HG03354 (cell line): ENCODE results near the gene EIF2AK3.

Experiments
- ATAC-seq: cut with Tn5 transposase; IDR thresholded peaks from one replicate; pipeline ENCODE4 v1.9.1; 2021; ENCODE audit warnings: mild to moderate bottlenecking; ENCODE audit not compliant: unreplicated experiment, poor library complexity, severe bottlenecking

EIF2AK3 gene

DNA sequence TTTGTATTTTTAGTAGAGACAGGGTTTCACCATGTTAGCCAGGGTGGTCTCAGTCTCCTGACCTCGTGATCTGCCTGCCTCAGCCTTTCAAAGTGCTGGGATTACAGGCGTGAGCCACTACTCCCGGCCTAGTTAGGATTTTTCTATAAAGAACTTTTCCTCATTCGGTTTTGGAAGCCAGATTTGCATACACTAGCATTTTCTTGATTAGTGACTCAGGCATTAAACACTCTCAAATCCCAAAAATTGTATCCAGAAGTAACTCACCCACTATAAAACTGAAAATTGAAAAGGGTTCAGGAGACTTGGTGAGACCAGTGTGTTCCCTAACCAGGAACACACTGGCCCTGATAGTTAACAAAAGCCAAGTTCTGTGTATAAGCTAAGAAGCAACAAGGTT, 25.2 kb downstream of the EIF2AK3 start:
- ATAC-seq, result no peak

DNA sequence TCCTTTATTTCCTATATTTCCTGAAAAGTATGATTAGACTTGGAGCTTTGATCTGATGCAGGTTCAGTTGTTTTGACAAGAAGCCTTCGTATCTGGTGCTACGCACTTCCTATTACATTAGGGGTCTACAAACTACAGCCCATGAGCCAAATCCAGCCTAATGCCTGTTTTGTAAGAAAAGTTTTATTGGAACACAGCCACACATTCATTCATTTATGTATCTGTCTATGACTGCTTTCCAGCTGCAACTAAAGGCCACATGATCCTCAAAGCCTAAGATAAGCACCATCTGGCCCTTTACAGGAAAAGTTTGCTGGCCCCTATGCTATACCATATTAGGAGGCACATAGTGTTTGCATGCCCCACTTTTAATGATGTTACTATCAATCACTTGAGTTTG, 26.0 kb downstream of the EIF2AK3 start:
- no peak for ATAC-seq

DNA sequence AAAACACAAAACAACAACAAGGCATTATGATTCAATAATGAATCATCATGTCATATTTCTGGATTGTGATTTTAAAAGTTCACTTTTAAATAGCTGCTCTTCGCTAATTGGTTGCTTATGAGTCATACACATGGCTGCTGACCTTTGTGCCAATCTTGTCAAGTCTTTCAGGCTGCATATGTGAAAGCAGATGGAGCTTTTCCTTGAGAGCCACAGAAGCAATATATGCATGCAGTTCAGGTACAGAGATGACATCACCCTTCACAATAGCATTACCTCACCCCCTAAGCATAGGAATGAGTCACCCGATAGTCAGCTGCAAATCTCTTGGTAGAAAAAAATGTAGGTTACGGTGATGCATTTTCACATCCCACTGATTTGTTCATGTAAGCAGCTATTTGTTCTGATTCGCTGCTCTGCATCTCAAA, 27.2 kb downstream of the EIF2AK3 start:
- ATAC-seq, result peak; percentile 99

DNA sequence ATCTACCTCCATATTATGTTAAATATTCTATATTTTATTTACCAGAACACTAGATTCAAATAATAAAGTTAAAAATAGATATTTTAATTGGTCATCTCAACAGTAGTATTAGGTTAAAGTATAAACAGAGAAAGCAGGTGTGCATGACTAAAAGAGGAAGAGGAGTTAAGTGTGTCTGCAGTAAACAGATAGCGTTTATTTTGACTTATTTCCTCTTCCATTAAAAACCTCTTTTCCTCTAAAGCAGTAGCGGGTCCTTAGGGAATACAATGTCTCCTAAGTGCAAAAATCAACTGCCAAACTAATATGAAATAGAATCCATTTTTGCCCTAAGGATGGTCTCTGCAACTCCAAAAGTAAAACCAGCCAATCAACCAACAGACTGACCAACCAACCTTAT, 27.7 kb downstream of the EIF2AK3 start:
- ATAC-seq, result peak; percentile 19

DNA sequence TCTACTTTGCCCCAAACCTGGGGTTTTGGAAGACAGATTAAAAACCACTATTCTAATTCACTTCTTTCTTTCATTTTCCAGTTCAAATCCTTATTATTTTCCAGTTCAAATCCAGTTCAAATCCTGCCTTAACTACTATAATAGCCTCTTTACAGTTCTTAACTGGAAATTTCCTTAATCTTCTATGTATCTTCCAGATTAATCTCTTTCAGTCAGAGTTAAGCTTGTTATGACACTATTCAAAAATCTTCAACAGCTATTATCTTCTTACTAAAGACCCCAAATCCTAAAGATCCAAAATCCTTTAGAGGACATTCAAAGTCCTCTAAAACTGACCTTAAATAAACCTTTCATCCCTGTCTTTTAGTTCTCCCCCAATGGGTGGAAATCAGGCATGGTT, 30.1 kb downstream of the EIF2AK3 start:
- no peak for ATAC-seq

DNA sequence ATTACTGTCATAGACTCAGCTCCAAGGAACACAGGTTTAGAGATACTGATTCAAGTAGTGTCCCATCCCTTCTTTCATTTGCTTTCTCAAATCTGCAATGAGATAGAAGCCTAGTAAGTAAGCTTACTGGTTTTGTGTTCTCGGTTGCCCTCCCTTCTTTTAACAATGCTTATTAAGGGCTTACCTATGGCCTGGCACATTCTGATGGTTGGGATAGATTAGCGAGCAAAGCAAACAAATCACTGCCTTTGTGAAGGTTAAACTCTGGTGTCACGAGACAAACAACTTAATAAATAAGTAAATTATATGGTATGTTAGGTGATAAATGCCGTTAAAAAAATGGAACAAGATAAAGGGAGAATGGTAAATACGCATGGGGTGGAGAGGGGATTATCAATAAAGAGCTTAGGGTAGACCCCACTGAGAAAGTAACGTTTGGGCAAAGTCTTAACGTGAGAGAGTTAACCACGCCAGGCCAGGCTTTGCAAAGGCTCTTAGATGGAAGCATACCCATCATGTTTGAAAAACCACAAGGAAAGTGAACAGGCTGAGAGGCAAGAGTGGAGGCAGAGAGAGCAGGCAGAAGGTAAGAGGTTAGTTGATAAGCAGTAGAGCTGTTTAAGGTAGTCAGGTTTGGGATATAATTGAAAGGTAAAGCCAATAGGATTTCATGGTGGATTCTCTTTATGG, 31.0 kb downstream of the EIF2AK3 start:
- ATAC-seq, result no peak

DNA sequence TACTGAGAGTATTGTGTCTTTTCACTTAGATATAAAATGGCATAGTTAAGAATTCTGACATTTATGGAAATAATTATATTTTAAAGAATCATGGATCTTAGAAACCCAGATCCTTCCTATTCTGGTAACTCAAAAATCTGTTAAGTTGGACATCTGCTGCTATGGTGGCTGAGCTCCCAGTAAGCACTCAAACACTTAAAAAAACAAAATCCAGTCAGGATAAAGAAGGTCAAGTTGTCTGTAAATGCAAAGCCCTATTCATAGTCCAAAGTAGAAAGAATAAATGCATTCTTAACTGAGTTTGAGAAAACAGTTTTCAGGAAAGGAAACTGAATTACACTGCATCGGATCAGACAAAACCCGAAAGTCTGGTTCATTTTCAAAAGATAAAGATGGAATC, 35.6 kb downstream of the EIF2AK3 start:
- no peak for ATAC-seq

DNA sequence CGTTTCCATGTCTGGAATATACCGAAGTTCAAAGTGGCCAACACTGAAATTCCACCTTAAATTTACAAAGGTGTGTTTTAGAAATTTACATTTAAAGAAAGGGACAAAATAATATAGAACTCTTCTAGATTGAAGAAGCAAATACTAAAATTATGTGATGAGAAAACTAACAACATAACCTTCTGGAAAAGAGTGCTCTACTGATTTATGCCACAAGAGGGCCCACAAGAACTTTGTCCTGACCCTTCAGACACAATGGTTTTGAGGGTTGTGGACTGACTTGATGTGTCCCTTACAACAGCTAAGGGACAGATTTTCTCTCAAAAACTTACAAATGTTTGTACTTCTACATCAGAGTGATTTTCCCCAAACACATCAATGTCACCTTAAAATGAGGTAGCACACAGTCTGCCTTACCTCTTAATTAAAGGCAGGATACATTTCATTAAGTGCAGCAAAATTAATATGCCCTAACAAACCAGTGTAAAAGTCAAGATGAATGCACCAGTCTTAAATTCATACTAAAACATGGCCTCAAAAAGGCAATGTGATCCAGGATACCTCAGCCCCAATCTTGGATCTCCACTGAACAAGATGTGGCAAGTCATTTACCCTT, 36.2 kb downstream of the EIF2AK3 start:
- peak; percentile 88 for ATAC-seq

DNA sequence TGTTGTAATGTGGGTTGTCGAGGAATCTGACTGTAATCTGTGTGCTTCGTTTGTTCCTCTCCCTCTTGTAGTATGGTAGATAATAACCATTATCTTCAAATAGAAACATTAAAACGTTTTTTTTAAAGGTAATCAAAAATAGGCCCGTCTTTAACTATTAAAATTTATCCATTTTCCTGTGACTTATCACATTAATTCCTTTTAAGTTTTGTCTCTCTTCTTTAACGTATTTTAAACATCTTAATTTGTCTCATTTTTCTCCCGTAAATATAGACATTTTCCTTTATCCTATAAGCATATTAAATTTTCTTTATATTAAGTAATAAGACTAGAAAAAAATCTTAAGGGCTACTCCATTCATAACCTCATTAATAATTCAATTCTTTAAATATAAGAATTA, 41.3 kb downstream of the EIF2AK3 start:
- ATAC-seq, result no peak

DNA sequence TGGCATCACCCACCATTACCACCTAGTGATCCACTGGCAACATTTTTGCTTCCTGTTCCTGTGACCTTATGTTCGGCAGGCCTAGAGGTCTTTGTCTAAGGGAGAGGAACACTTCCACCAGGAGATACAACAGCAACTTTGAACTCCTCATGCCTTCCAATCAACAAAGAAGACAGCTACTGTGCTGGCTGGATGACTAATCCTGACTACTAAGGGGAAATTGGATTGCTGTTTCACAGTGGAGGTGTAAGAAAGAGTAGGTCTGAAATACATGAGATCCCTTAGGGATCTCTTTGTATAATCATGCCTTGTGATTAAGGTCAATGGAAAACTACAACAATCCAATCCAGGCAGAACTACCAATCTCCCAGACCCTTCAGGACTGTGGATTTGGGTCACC, 45.2 kb downstream of the EIF2AK3 start:
- no peak for ATAC-seq

DNA sequence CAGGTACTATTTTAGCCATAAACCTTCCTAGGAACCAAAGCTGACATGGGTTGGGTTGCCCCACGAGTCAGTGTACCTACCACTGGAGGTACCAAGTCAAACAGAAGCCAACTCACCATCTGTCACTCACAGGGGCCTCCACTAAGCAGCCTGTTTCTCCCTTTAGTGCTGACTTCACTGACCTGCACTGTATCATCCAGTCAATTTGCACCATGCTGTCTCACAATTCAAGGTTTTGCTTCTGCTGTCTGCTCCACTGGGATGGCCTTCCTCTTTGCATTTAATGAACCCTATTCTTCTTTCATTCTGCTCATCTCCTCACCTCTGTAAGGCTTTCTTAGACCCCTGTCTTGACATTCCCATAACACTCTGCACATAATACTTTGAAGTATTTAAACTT, 47.2 kb downstream of the EIF2AK3 start:
- ATAC-seq, result no peak

DNA sequence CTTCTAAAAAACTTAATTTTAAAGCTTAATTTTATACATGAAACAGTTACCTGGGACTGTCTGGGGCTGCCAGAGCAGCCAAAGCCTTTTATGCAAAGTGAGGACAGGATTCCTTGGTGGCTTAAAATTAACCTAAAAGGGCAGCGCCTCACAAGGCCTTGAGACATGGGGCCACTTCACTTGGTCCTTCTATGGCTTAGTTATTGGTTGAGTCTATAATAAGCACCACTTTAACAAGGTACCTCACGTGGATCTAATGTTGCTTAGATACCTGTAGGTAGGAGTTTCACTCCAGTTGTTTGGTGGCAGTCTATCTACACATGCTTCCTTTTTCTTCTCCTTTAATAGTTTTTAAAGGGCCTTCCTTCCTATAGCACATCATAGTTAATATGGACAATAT, 51.6 kb downstream of the EIF2AK3 start:
- no peak for ATAC-seq

DNA sequence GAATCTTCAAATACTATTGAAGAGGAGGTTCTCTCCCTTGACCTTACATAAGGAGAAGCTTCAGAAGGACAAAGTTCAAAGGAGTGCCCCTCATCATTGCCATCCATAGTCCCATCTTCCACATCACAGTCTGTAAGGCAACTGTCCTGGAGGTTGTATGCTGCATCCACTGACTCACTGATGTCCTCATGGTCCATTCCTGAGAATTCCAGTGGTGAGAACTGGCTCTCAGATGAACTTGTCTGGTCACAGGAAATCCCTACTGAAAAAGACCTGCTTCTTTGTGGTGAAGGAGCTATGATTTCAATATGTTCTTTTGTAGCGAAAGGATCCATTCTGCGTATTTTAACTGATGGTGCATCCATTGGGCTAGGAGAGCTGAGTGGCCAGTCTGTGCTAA, 52.2 kb downstream of the EIF2AK3 start:
- ATAC-seq, result no peak

DNA sequence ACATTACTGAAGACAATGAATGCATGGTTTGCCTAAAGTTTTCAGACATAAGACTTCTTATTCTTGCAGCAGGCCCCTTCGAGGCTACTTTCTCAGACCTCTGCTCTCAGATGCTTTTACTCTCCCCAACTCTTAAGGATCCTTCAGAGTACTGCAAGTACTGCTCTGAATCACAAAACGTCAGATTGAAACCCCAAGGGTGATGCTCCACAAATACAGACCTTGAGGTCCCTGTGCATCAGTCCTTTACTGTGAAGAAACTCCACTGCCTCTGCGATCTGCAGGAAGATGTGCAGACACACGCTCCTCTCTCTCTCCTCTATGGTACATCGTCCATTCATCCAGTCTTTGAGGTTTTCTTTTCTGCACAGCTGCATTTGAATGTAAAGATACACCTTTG, 52.8 kb downstream of the EIF2AK3 start:
- no peak for ATAC-seq

DNA sequence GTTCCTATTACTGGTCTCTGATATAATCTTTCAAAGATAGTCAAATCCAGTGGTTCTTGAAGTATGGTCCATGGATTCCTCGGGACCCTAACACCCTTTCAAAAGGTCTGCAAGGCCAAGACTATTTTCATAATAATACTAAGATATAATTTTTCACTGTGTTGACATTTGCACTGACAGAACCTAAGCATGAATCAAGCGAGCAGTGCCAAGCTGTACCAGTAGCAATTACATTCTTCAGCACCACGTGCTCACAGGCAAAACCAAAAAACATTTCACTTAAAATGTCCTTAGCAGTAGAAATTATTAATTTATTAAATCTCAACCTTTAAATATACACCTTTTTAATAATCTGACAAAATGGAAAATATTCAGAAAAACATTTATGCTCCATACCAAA, 59.1 kb downstream of the EIF2AK3 start:
- no peak for ATAC-seq

DNA sequence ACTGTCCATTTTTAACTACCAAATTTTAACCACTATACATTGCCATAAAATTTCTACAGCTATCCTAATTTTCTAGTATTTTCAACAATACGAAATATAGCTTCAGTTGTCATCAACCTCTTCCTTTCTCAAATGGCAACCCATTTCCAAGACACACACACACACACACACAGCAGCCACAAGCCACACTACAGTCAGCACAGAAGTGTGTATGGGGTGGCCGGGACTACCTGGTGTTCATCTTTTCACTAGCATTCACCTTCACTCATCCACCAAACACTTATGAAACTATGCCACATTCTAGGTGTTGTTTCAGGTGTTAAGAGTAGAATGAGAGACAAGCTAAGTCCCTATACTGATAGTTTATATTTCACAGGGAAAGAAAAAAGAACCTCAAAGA, 62.9 kb downstream of the EIF2AK3 start:
- ATAC-seq, result no peak

DNA sequence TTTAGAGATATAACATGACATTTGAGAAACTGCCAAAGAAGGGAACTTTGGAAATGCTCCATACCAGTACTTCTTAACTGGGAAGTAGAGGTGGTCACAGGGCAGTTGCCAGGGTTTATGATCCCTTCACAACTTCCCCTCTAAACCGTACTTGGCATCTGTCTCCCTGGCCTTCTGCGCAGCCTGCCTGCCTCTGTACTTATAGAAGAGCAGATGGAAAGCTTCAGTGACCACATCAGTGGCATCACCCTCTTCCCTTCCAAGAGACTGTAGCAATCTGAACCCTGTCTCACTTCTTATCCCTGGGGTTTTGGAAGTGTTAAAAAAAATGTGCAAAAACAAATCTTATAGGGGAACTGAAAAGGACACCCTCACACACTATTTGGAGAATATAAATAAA, 64.1 kb downstream of the EIF2AK3 start:
- no peak for ATAC-seq

DNA sequence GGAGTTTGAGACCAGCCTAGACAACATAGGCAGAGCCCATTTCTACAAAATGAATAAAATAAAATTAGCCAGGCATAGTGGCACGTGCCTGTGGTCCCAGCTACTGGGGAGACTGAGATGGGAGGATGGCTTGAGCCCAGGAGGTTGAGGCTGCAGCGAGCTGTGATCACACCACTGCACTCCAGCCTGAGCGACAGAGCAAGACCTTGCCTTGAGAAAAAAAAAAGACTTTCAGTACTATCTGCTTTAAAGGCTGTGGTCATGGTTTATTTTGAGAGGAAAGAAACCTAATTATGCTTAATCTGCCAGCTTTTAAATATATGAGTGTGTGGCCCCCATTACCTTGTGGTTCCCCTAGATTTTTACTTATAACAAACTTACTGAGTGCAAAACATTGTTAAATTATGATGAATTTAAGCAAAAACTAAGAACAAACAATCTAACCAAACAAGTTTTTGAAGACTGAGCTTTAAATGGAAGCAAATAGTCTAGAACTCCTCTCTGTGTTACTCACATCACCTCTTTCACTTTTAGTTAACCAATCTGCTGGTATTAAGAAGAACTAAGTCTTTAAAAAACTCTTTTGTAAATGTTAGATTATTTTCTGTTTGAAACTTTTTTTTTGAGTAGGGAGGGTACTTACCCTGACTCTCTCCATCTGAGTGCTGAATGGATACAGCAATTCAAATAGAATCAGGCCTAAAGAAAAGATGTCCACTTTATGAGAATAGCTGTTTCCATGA, 65.4 kb downstream of the EIF2AK3 start:
- peak; percentile 64 for ATAC-seq

DNA sequence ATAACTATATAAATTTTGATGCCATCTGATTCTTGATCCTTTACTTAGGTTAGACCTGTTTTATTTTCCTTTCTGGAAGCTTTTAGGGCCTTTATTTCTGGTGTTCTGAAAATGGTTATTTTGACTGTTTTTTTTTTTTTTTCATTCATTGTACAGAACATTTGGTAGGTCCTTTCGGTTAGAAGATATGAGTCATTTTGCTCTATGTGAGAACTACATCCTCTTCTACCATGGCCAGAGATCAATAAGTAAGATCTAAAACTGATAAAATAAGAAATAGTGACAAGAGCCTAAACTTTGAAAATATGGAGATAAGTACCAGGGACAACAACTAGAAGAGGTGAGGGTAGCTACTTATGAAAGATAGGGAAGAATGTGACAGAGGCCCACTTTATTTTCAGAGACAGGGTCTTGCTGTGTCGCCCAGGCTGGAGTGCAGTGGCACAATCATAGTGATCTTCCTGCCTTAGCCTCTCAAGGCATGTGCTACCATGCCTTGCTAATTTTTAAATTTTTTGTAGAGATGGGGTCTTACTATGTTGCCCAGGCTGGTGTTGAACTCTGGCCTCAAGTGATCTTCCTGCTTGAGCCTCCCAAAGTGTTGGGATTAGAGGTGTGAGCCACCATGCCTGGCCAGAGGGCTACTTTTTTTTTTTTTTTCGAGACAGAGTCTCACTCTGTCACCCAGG, 66.5 kb downstream of the EIF2AK3 start:
- no peak for ATAC-seq

DNA sequence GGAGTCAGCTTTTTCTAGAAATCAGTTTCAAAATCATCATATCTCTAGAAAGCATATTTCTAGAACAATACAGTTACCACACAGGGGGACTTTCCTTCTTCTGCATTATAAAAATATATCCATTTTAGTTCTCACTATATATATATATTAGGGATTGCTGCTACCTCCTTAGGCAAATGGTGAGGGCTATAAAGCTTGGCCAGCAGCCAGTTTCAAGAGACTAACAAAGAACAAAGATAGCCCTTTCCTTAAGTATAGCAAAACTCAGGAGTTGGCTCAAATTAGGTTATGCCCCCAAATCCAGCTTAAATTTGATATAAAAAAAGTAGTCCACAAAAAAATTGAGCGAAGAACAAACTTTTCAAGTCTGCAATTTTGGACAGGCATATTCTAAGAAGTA, 70.0 kb downstream of the EIF2AK3 start:
- no peak for ATAC-seq

DNA sequence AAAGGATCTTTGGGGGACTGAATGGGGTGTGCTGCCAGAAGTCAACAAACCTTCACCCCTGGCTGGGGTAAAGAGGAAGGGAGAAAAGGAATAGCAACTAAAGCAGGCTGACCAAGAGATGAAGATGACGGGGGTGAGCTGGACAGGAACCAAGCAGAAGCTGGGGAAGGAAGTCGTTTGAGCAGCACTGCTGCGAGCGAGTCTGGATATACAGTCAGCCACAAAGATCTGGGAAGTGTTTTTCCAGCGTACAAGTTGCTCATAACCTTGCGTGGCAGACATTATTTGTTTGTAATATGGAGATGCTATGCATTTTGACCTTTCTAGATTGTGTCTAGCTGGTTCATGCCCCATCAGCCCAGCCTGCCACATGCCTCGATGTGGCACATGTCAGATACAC, 71.2 kb downstream of the EIF2AK3 start:
- no peak for ATAC-seq
